ENCODE results near the gene C12orf76.

C12orf76 gene

DNA sequence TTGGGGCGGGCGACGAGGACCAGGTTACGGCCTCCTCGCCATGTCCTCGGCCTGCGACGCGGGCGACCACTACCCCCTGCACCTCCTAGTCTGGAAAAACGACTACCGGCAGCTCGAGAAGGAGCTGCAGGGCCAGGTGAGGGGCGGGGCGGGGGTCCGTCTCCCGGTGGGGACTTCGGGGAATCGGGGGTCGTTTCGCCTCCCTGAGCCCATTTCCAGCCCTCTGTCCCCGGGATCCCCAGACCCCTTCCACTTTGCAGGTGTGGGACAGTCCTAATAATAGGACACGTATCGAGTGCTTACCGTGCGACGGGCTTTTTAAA is 48.7 kb downstream of the C12orf76 start:
- H3K27ac ChIP-seq = peak overlapping the region; percentile 82

DNA sequence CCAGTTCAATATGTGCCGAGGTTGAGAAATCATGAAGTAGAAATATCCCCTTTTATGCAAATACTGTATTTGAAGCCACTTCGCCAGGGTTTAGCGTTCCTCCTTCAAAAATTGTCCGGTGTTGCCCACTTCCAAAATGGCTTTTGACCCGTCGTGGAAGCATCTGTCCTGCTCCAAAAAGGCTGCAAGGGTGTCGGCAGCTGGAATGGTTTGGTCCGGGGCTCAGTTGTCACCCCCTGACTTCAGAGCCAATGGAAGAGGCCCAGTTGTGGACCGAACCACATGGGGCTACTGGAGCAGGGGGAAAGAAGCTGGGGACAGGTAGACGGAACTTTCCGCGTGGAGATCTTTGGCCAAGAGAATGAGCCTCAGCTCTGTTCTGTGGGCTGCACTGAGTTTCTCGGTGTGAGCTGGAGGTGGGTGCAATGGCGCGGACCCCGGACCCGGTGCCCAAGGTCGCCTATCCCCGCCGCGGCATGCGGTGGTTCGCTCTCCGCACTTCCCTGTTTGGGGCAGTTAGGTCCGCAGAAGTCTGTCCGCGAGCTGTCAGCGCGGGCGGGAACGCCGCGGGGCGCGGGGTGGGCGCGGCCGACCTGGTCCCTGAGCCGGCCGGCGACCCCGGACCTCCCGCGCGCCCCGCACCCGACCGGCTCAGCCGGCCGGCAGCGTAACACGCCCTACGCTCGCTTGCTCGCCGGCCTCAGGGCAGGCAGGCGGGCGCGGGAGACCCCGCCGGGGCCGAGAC is 49.2 kb downstream of the C12orf76 start, which contains the start of gene ANKRD13A:
TSS of gene ANKRD13A (plus strand) at position 527 of the 745 bp plus-strand sequence. CDS start 259 bp downstream, outside the sequence.
- H3K27ac ChIP-seq = peak within 1 kb of the TSS; percentile 82
- TF ChIP-seq ZFX (IDR thresholded peaks at IDR 0.05) = no peak
- TF ChIP-seq, protein P1, sequence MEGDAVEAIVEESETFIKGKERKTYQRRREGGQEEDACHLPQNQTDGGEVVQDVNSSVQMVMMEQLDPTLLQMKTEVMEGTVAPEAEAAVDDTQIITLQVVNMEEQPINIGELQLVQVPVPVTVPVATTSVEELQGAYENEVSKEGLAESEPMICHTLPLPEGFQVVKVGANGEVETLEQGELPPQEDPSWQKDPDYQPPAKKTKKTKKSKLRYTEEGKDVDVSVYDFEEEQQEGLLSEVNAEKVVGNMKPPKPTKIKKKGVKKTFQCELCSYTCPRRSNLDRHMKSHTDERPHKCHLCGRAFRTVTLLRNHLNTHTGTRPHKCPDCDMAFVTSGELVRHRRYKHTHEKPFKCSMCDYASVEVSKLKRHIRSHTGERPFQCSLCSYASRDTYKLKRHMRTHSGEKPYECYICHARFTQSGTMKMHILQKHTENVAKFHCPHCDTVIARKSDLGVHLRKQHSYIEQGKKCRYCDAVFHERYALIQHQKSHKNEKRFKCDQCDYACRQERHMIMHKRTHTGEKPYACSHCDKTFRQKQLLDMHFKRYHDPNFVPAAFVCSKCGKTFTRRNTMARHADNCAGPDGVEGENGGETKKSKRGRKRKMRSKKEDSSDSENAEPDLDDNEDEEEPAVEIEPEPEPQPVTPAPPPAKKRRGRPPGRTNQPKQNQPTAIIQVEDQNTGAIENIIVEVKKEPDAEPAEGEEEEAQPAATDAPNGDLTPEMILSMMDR (conservative IDR thresholded peaks at IDR 0.05) = no peak

More for the DNA sequence above, 48.7 kb downstream of the C12orf76 start:
- TF ChIP-seq, protein P1 (conservative IDR thresholded peaks at IDR 0.05) = no peak
- peak; percentile 11; the same call in 1 of the 2 replicates for TF ChIP-seq ZFX (IDR thresholded peaks at IDR 0.05)

DNA sequence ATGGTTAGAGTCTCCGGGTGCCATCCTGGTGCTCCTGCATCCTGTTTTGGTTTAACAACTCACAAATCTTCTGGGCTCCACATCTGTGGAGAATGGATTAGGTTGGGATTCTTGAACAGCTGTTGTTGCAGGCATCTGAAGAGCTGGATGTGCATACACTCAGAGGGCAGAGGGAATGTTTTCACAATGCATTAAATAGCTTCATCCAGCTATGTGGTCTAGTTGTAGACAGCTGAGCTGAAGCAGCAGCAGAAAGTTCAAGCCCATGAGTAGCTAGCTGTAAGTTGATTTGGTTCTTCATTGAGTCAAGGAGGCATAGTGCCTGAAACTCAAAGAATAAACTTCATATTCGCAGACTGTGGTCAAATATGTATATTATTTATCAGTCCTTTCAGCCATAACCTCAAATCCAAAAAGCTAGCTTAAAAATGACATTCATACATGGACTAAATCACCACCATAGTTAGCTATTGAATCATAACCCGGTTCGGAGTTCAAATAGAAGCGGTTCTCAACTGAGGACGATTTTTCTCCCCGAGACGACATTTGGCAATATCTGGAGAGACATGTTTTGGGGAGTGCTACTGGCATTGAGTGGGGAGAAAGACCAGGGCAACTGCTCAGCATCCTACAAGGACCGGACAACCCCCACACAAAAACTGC is 50.0 kb downstream of the C12orf76 start:
- H3K27ac ChIP-seq = peak overlapping the region; percentile 82
- TF ChIP-seq ZFX (IDR thresholded peaks at IDR 0.05) = no peak
- TF ChIP-seq, protein P1 (conservative IDR thresholded peaks at IDR 0.05) = no peak

DNA sequence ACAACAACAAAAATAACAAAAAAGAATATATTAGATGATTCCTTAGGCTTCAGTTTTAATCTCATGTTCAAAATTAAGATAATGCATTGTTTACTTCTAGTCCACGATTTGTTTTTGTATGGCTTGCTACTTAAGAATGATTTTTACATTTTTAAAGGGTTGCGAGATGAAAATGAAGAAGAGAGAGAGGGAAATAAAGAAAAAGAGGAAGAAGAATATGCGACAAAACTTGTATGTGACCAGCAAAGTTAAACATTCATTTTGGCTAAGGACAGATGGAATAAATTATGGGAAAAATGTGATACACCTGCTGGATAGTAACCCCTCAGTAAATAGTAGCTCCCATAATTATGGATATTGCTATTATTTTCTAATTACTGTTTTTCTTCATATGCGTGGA is 50.9 kb downstream of the C12orf76 start:
- no peak for TF ChIP-seq ZFX (IDR thresholded peaks at IDR 0.05)
- TF ChIP-seq, protein P1 (conservative IDR thresholded peaks at IDR 0.05) = no peak
- H3K27ac ChIP-seq = no peak overlapping the region

DNA sequence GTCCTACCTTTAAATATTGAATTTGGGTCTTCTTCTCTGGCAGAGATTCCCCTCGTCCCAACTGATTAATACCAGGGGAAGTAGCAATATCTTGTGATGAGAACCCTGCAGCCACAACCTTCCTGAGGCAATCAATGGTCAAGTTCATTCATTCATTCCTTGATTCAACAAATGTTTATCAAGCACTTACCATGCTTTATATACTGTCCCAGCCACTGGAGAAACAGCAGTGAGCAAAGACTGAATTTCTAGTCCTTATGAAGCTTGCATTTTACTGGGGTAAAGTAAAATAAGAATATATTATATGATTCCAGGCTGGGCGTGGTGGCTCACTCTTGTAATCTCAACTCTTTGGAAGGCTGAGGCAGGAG is 51.9 kb downstream of the C12orf76 start:
- peak overlapping the region; percentile 76 for H3K27ac ChIP-seq

DNA sequence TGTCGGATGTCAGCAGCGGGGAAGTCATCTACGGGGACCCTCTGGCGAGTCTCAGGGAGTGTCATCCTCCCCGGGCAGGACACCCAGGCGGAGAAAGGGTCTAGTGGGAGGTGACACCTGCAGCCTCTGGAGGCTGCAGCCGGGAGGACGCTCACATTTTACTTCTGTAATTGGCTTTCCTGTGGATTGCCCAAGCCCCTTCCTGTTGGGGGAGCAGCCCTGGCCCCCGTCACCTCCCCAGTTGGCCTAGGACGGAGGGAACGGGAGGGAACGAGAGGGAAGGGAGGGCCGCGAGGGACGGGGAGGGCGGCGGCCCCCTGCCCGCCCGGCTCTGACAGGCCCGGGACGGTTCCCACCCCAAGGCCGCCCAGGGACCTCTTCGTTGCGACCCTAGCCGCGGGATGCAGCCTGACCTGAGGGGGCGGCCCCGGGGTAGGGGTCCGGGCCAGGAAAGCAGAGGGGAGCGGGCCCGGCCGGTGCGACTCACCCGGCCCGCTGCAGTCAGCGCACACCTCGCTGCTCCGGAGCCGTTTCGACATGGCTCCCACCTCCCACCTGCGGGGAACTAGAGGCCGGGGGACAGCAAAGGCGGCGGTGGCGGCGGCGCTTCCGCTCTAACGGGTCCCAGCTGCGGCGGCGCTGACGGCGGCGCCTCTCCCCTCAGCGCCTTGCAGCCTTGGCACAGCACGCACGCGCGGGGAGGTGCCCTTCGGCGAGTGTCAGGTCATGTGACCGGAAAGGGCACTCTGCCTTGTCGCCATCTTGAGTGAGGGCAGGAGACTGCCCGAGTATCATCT is 52.4 kb downstream of the C12orf76 start, which contains the start of gene GIT2:
TSS of gene GIT2 (minus strand) at position 683 of the 797 bp plus-strand sequence. CDS start at position 539, 144 bp downstream.
- peak within 1 kb of the TSS; percentile 76 for H3K27ac ChIP-seq
- TF ChIP-seq ZFX (IDR thresholded peaks at IDR 0.05) = peak; percentile 72
- TF ChIP-seq, protein P1 (conservative IDR thresholded peaks at IDR 0.05) = no peak

More for the DNA sequence above, 51.9 kb downstream of the C12orf76 start:
- TF ChIP-seq ZFX (IDR thresholded peaks at IDR 0.05) = no peak
- TF ChIP-seq, protein P1 (conservative IDR thresholded peaks at IDR 0.05) = no peak
